DOHH2 (cell line): Measurements from ENCODE around the gene COL11A2.

ENCODE experiments used
- H3F3A ChIP-seq: fragments of 200-600 bp; sonication (generic), shearing (Covaris generic); 2 replicates; pipeline ENCODE4 v1.6.0; 2016; ENCODE audit warnings: antibody characterized with exemption, mild to moderate bottlenecking; ENCODE audit not compliant: control insufficient read depth, insufficient read depth
- H3K27ac ChIP-seq: fragments of 200-600 bp; sonication (generic); 2 replicates; pipeline ENCODE4 v1.5.1; 2014; ENCODE audit warnings: low read depth, mild to moderate bottlenecking, low read length, moderate library complexity
- H3K27me3 ChIP-seq: fragments of 200-600 bp; sonication (generic); 2 replicates; pipeline ENCODE4 v1.6.1; 2014; ENCODE audit warnings: mild to moderate bottlenecking, low read length, mixed read lengths; ENCODE audit not compliant: control insufficient read depth
- H3K36me3 ChIP-seq: fragments of 200-600 bp; sonication (generic); 2 replicates; pipeline ENCODE4 v1.6.1; 2014; ENCODE audit warnings: mild to moderate bottlenecking, low read length, moderate library complexity, mixed read lengths; ENCODE audit not compliant: control insufficient read depth
- H3K4me1 ChIP-seq: fragments of 200-600 bp; sonication (generic); 2 replicates; pipeline ENCODE4 v1.6.1; 2014; ENCODE audit warnings: mild to moderate bottlenecking, low read length, mixed read lengths; ENCODE audit not compliant: control insufficient read depth
- H3K4me2 ChIP-seq: fragments of 200-600 bp; sonication (generic); 2 replicates; pipeline ENCODE4 v1.6.0; 2014; ENCODE audit warnings: mild to moderate bottlenecking, low read length, moderate library complexity
- H3K4me3 ChIP-seq: fragments of 200-600 bp; sonication (generic); 2 replicates; pipeline ENCODE4 v1.5.1; 2014; ENCODE audit warnings: mild to moderate bottlenecking, low read length, mixed read lengths
- H3K79me2 ChIP-seq: fragments of 200-600 bp; sonication (generic); 2 replicates; pipeline ENCODE4 v1.6.1; 2014; ENCODE audit warnings: mild to moderate bottlenecking, low read length, mixed read lengths; ENCODE audit not compliant: control insufficient read depth
- H3K9me2 ChIP-seq: fragments of 200-600 bp; sonication (generic); replicated peaks from 2 replicates; pipeline ENCODE4 v1.6.1; 2014; ENCODE audit warnings: mild to moderate bottlenecking, low read length, mixed read lengths; ENCODE audit not compliant: control insufficient read depth
- H3K9me3 ChIP-seq: fragments of 200-600 bp; sonication (generic); 2 replicates; pipeline ENCODE4 v1.6.1; 2014; ENCODE audit warnings: antibody characterized with exemption, low read length, mixed read lengths; ENCODE audit not compliant: control insufficient read depth, insufficient read depth
- H4K20me1 ChIP-seq: fragments of 200-600 bp; sonication (generic); 2 replicates; pipeline ENCODE4 v1.6.0; 2014; ENCODE audit warnings: low read depth, mild to moderate bottlenecking, antibody characterized with exemption, low read length, moderate library complexity; ENCODE audit not compliant: control insufficient read depth, insufficient read depth
- EZH2phosphoT487 ChIP-seq: fragments of 200-600 bp; sonication (generic); IDR thresholded peaks from 2 replicates; pipeline ENCODE4 v1.6.1; 2017; ENCODE audit warnings: borderline replicate concordance, mild to moderate bottlenecking, antibody characterized with exemption, low read length, moderate library complexity, mixed read lengths
- TF ChIP-seq, protein P1 (sequence below): fragments of 200-600 bp; sonication (generic); IDR thresholded peaks from one replicate; pipeline ENCODE4 v1.5.1; 2014; ENCODE audit warnings: antibody characterized with exemption, mild to moderate bottlenecking, low read depth, low read length; ENCODE audit not compliant: poor library complexity, severe bottlenecking

Gene COL11A2

DNA sequence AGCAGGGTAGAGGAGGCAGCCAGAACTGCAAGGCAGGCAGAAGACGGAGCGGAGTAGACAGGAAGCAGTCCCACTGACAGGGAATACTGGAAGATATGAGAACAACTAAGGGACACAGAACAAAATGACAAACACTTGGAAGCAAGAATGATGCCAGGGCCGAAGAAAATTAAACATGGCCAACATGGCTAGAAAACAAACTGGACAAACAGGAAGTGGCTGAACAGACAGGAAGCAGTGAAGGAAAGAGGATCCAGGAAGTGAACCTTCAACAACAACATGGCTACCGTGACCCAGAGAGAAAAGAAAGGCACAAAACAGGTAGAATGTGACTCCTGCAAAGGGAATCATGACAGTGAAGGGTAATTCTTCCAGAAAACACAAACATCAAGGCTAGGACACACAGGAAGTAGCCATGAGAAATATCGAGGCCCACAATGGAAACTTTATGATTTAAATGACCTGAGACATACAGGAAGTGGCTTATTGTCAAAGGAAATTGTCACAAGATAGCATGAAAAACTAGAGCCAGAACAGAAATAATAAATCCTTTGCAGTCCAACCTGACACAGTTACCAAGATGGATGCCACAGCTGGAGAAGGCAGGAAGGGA lies 9.1 kb downstream of the COL11A2 start:
- H3K79me2 ChIP-seq: no peaks in the 10 kb centered on the region
- H3K9me2 ChIP-seq: no peaks in the 10 kb centered on the region
- peak overlapping the region; percentile 53 for H3K4me2 ChIP-seq
- peaks cover 14% of the 10 kb centered on the region for H3K4me1 ChIP-seq
- H3F3A ChIP-seq: no peaks in the 10 kb centered on the region
- TF ChIP-seq, protein P1, sequence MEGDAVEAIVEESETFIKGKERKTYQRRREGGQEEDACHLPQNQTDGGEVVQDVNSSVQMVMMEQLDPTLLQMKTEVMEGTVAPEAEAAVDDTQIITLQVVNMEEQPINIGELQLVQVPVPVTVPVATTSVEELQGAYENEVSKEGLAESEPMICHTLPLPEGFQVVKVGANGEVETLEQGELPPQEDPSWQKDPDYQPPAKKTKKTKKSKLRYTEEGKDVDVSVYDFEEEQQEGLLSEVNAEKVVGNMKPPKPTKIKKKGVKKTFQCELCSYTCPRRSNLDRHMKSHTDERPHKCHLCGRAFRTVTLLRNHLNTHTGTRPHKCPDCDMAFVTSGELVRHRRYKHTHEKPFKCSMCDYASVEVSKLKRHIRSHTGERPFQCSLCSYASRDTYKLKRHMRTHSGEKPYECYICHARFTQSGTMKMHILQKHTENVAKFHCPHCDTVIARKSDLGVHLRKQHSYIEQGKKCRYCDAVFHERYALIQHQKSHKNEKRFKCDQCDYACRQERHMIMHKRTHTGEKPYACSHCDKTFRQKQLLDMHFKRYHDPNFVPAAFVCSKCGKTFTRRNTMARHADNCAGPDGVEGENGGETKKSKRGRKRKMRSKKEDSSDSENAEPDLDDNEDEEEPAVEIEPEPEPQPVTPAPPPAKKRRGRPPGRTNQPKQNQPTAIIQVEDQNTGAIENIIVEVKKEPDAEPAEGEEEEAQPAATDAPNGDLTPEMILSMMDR: no peak
- no peak for TF ChIP-seq EZH2phosphoT487
- H4K20me1 ChIP-seq: no peaks in the 10 kb centered on the region
- peaks cover 11% of the 10 kb centered on the region for H3K36me3 ChIP-seq
- peaks cover 5% of the 10 kb centered on the region; the same call in 1 of the 2 replicates for H3K27me3 ChIP-seq
- peak overlapping the region; percentile 40 for H3K27ac ChIP-seq
- H3K9me3 ChIP-seq: peaks cover 19% of the 10 kb centered on the region
- peak overlapping the region; percentile 59 for H3K4me3 ChIP-seq

DNA sequence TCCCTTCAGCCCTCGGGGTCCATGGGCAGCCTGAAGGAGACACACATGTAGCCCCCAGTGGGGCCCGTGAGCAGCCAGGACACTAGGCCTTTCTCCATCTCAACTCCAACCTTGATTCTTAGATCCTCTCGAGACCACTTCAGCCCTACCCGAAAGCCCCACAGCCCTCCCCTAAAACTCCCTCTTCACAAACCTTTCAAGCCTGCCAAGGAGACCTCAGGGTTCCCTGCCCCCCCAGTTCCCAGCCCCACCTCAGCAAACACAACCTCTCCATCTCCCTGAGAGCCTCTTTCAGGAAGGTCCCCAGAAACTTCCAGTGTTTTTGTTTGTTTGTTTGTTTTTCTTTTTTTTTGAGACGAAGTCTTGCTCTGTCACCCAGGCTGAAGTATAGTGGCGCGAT lies 11.1 kb downstream of the COL11A2 start:
- no peaks in the 10 kb centered on the region for H3K9me2 ChIP-seq
- H4K20me1 ChIP-seq: no peaks in the 10 kb centered on the region
- no peaks in the 10 kb centered on the region for H3K79me2 ChIP-seq
- H3K4me3 ChIP-seq: no peak overlapping the region
- peaks cover 19% of the 10 kb centered on the region for H3K9me3 ChIP-seq
- H3K4me2 ChIP-seq: no peak overlapping the region
- no peak overlapping the region for H3K27ac ChIP-seq
- H3K36me3 ChIP-seq: peaks cover 11% of the 10 kb centered on the region
- H3K27me3 ChIP-seq: no peaks in the 10 kb centered on the region; the same call in 1 of the 2 replicates
- H3F3A ChIP-seq: no peaks in the 10 kb centered on the region
- no peak for TF ChIP-seq EZH2phosphoT487
- TF ChIP-seq, protein P1: no peak
- H3K4me1 ChIP-seq: peaks cover 14% of the 10 kb centered on the region

GRCh38 chr6:33178755-33179475 lies 13.4 kb downstream of the COL11A2 start:
- Histone ChIP-seq H3K4me2 (no peak overlapping the region), H3K36me3 (peaks cover 9% of the 10 kb centered on the region), H3K27me3 (peaks cover 15% of the 10 kb centered on the region), H3K9me3 (peaks cover 13% of the 10 kb centered on the region), H4K20me1 (no peaks in the 10 kb centered on the region), H3K4me3 (no peak overlapping the region), H3K79me2 (no peaks in the 10 kb centered on the region), H3K4me1 (peaks cover 12% of the 10 kb centered on the region), H3K27ac (no peak overlapping the region), H3F3A (no peaks in the 10 kb centered on the region), H3K9me2 (no peaks in the 10 kb centered on the region)
- TF ChIP-seq EZH2phosphoT487: no peak
- TF ChIP-seq, protein P1: no peak
